Right atrium auricular region (tissue), 2 donors: ENCODE measurements around the gene MAPT. TPM values are rescaled to one million over a fixed set of nuclear protein-coding genes. Genes with fewer than 3 reads are reported as not detected.

Experiments
- DNase-seq: peaks from one replicate; pipeline ENCODE4 v3.0.0-alpha.2; 2019; ENCODE audit warnings: low spot score
- H3K27ac ChIP-seq, 2 donors: fragments of 200-600 bp; sonication (generic); 1 replicate in 1 of 2; 2 replicates in 1 of 2; pipeline ENCODE4 v1.5.1; 2016 to 2019
- H3K27me3 ChIP-seq, 2 donors: fragments of 200-600 bp; sonication (generic); one replicate each; pipeline versions ENCODE4 v1.5.1 to v1.6.0; 2017 to 2019
- H3K36me3 ChIP-seq: fragments of 200-600 bp; sonication (generic); one replicate; pipeline ENCODE4 v1.5.1; 2016
- H3K4me1 ChIP-seq, 2 donors: fragments of 200-600 bp; sonication (generic); one replicate each; pipeline versions ENCODE4 v1.5.1 to v1.6.0; 2017 to 2019
- H3K4me3 ChIP-seq, 2 donors: fragments of 200-600 bp; sonication (generic); 1 replicate in 1 of 2; 2 replicates in 1 of 2; pipeline ENCODE4 v1.5.1; 2017 to 2019; ENCODE audit warnings: mild to moderate bottlenecking in 1 of 2, moderate library complexity in 1 of 2
- H3K9me3 ChIP-seq, 2 donors: fragments of 200-600 bp; sonication (generic); one replicate each; pipeline ENCODE4 v1.5.1; 2019
- CTCF ChIP-seq, 2 donors: fragments of 200-600 bp; sonication (generic); IDR thresholded peaks; one replicate each; pipeline ENCODE4 v1.5.1; 2019; ENCODE audit warnings: antibody characterized with exemption in 2 of 2
- total RNA-seq, 2 donors: library from RNA; depleted of rRNA; stranded (reverse); fragments of >200 nt; gene quantifications; one replicate each; pipeline ENCODE4 v1.1.0, GENCODE V29; 2016

The MAPT gene
- total RNA-seq, 2 donors from 2014 or later: 7.8 to 23.0 TPM

GRCh38 chr17:45977506-45977824 lies 83.1 kb downstream of the MAPT start:
- DNase-seq: no peak
- no peak overlapping the region for H3K27ac ChIP-seq
- H3K4me1 ChIP-seq: peaks cover 0 to 8% of the 10 kb centered on the region in 2 donors
- no peaks in the 10 kb centered on the region for H3K27me3 ChIP-seq
- no peak for TF ChIP-seq CTCF (IDR thresholded peaks at IDR 0.05)
- H3K9me3 ChIP-seq: no peaks in the 10 kb centered on the region
- no peak overlapping the region for H3K4me3 ChIP-seq
- no peaks in the 10 kb centered on the region for H3K36me3 ChIP-seq

GRCh38 chr17:45977976-45978626 lies 83.7 kb downstream of the MAPT start:
- Histone ChIP-seq H3K27ac (no peak overlapping the region), H3K4me1 (peaks cover 0 to 8% of the 10 kb centered on the region in 2 donors), H3K9me3 (no peaks in the 10 kb centered on the region), H3K4me3 (no peak overlapping the region), H3K36me3 (no peaks in the 10 kb centered on the region), H3K27me3 (no peaks in the 10 kb centered on the region)
- TF ChIP-seq CTCF (IDR thresholded peaks at IDR 0.05): no peak
- no peak for DNase-seq

GRCh38 chr17:45979137-45979536 lies 84.8 kb downstream of the MAPT start:
- no peaks in the 10 kb centered on the region for H3K36me3 ChIP-seq
- no peak for TF ChIP-seq CTCF (IDR thresholded peaks at IDR 0.05)
- no peaks in the 10 kb centered on the region for H3K9me3 ChIP-seq
- no peak for DNase-seq
- H3K27ac ChIP-seq: no peak overlapping the region
- H3K4me3 ChIP-seq: no peak overlapping the region
- H3K4me1 ChIP-seq: no peaks in the 10 kb centered on the region
- no peaks in the 10 kb centered on the region for H3K27me3 ChIP-seq

GRCh38 chr17:45980855-45981254 lies 86.5 kb downstream of the MAPT start:
- H3K27me3 ChIP-seq: no peaks in the 10 kb centered on the region
- no peak for TF ChIP-seq CTCF (IDR thresholded peaks at IDR 0.05)
- DNase-seq: no peak
- no peak overlapping the region for H3K27ac ChIP-seq
- H3K4me1 ChIP-seq: no peaks in the 10 kb centered on the region
- no peak overlapping the region for H3K4me3 ChIP-seq
- H3K36me3 ChIP-seq: no peaks in the 10 kb centered on the region
- no peaks in the 10 kb centered on the region for H3K9me3 ChIP-seq

DNA sequence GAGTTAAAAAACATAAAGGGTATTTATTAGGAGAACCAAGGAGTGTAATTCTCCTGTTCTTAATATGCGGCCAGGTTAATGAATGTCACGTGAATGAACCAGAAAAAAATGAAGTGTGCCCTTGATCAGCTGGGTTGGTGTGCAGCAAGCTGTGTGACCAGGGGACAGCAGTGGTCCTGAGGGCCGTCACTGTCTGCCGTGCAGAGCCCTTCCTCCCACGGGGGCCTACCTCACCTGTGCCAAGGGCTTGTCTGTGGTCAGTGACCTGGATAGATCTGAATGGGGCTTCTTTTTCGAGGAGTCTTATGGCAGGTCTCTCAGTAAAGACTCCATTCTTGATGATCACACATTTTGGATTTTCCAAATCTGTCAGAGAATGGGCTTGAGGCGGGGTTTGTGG lies 87.0 kb downstream of the MAPT start:
- Histone ChIP-seq H3K9me3 (no peaks in the 10 kb centered on the region), H3K27ac (no peak overlapping the region), H3K27me3 (no peaks in the 10 kb centered on the region), H3K4me3 (no peak overlapping the region), H3K4me1 (no peaks in the 10 kb centered on the region), H3K36me3 (no peaks in the 10 kb centered on the region)
- DNase-seq: no peak
- no peak for TF ChIP-seq CTCF (IDR thresholded peaks at IDR 0.05)
